HG03159 (cell line): Measurements from ENCODE around the gene PSTPIP2.
"Not testable (repeated sequence)": the region's sequence is repeated elsewhere in the genome, so short reads cannot be mapped to it uniquely, and the experiment has no call there.

Experiments used
- ATAC-seq: cut with Tn5 transposase; IDR thresholded peaks from one replicate; pipeline ENCODE4 v1.9.1; 2021; ENCODE audit warnings: mild to moderate bottlenecking, moderate library complexity; ENCODE audit not compliant: unreplicated experiment

The PSTPIP2 gene

DNA sequence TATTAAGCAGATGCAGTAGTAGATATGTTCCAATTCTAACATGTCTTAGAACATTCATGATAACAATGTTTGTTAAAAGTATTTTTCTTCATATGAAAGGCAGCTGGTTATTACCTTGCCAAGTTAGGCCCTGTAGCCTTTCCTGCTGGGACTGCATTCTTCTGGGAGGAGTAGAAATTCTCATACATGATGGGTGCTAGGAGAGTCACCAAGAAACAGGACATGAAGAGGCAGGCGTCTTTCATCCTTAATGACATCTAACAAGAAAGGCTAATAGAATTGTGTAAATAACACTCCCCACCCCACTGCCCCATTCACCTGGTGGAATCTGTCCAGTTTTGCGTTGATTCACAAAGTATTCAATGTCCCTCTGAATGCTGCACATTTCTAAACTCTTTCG, 80.3 kb downstream of the PSTPIP2 start:
- ATAC-seq: no peak

DNA sequence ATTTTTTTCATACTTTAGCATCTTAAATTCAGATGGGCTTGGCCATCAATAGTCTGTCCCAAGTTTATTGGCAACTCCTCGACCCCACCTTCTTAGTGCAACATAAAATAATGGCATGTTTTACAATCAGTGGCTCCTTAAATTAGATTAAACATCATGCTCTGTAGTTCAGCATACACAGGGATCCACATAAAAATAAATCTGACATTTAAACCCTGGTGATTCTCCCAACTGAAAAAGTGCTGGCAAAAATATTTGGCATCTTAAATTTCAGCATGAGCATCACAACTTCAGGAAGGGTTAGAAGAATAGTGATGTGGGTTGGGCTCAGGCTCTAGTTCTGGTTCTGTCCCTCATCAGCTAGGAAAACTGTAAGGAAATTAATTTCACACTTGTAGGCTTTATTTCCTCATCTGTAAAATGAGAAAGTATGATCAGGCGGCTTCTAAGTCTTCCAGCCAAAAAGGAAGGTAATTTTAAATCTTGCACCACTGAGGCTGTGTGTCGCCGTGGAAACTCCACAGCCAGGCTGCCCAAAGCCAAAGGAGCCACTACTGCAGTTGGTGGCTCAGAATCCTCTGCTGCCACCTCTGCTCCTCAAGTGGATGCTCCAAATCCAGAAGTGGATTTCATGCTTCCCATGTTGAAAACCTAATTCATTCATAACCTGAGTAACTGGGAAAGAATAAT, 87.4 kb downstream of the PSTPIP2 start:
- no peak for ATAC-seq

DNA sequence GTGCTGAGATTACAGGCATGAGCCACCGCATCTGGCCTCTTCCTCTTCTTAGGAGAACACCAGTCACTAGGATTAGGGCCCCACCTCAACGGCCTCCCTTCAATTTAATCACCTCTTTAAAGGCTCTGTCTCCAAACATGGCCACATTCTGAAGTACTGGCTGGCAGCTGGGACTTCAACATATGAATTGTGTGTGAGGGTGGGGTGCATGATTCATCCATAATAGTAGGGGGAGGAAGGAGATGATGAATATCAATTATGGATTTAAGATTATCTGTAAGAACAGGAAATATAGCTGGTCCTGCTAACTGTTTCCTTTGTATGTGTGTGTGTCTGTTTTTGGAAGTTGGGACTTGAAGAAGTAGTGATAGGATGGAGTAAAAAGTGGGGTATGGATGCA, 90.2 kb downstream of the PSTPIP2 start:
- ATAC-seq: no peak

DNA sequence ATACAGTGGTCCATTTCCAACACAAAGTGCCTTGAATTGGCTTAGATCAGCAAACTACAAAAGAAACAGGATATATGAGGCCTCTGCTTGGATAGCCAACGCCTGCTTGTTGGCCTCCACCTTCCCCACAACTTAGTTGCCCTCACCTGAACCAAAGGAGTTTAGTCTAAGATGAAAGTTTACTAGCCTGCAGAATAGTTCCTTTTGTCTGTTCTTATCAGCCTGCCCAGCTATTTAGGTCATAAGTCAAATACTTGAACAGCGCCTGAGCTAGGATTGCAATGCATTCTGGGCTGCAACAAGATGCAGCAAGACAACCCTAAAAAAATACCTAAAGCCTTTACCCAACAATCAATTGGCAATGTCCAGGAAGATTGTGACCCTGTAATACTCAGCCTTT, 91.8 kb downstream of the PSTPIP2 start:
- ATAC-seq: no peak

DNA sequence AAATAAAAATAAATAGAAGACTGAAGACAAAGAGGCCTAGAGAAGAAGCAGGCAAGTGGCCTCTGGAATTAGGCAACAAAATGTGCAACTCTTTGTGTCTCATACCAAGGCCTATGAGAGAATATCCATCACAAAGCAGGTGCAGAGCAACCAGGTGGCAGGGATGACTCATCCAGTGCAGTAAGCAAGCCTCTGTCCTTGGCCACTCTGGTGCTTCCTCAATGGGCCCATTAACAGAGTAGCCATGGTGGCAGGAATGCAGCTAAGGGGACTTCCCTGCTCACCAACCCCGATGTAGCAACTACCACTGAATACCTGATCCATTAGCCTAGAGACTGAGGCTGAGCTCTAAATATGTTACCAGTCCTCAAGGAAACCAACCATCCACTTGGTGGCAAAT, 94.0 kb downstream of the PSTPIP2 start:
- ATAC-seq: no peak

DNA sequence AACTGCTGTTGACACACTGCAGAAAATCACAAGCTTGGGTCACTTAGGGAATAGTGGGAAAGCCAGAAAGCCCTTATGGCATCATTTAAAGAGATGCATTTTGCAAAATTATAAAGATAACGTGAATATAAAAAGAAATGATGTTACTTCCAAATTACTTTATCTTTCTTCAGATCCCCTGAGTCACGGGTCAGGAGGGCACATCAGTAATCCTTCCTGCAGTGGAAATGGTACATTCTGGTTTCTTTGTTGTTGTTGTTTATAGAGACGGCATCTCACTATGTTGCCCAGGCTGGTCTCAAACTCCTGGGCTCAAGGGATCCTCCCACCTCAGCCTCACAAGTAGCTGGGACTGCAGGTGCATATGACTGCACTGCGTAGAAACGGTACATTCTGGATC, 95.1 kb downstream of the PSTPIP2 start:
- no peak for ATAC-seq

DNA sequence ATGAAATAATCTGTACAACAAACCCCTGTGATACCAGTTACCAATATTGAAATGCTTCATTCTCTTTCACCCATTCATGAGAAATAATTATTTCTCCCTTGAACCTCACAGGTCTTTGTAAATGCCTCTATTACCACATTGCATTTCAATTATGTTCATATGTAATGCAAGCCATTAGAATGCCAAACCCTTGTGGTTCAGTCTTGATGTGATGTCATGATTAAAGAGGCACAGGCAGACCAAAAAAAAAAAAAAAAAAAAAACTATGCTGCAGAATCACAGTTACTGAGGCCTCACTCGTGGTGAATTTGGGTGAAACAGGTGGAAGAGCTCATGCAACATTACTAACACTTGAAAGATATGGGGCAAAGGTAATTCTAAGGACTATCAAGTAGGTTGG, 95.5 kb downstream of the PSTPIP2 start:
- no peak for ATAC-seq

DNA sequence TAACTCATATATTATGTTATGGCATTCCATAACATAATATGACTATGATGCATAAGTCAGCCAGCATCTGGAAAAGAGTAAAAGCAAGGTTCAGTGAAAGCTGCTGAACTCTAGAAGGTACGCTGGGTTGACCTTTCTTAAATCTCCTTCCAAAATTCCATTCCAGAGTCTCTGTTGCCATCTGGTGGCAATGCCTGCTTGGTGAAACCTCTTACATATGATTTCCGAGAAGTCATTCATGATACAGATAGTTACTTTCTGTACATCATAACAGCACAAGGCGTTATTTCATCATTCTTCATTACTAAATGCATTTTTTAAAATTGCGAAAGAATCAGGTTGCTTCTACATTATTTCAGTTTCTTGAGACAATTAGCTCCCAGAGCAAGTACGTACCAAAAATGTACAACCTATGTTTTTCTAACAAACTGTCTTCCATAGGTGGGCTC, 97.9 kb downstream of the PSTPIP2 start:
- ATAC-seq: no peak

DNA sequence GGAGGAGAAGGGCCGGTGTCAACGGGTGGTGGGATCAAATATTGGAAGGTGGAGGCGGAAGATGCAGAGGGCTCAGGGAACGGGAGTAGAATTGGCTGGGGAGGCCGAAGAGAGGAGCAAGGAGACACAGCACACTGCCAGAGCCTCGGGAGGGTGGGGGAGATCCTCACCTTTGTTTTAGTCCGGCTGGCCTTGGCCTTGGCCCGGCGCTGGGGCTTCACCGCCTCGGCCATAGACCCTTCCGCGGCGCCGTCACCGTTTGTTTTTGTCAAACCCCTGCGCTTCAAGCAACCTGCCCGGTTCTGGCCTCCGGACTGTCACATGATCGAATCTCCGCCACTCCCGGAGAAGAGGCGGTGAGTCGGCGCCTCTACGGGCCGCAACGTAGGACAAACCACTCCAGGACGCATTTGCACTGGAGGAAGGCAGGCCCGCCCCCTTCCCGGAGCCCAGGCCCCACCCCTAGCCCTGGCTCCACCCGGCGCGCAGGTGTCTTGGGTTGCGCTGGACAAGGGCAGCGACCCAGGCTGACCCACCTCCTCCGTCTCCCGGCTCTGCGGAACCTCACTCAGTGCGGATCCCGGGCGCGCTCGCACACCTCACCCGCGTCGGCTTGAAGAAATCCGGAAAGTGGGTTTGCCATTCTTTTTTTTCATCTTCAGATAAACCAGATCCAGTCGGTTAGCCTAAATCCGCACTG, 104.9 kb downstream of the PSTPIP2 start, which contains the start of gene EPG5:
Gene EPG5 (minus strand): TSS at position 323 of the 700 bp plus-strand sequence. CDS start 90 bp downstream, at position 233.
- ATAC-seq: peak; percentile 97

DNA sequence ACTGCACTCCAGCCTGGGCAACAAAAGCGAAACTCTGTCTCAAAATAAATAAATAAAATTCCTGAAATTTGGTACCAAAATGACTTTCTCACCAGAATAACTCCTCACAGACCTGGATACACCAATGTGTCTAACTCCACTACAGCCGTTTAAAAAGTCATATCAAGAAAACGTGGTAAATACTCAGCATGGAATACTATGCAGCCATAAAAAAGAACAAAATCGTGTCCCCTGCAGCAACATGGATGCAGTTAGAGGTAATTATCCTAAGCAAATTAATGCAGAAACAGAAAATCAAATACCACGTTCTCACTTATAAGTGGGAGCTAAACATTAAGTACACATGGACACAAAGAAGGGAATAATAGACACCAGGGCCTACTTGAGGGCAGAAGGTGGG, 107.1 kb downstream of the PSTPIP2 start:
- ATAC-seq: not testable (repeated sequence)

DNA sequence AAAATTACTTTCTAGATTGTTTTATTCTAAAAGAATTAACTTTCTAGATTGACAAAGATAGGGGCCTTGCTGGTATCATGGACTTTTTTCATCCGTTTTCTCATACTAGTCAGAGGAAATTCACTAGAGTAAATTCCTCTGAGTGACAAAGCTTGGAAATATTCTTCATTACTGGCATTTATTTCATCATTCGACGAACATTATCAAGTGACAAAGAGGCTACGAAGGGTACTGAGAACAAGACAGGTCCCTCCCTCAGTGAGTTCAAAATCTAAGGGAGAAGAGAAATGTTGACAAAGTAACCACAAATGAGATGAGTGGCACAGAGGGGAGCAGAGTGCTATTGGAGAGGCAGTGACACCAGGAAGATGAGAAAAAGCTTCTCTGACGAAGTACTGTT, 109.2 kb downstream of the PSTPIP2 start:
- no peak for ATAC-seq

DNA sequence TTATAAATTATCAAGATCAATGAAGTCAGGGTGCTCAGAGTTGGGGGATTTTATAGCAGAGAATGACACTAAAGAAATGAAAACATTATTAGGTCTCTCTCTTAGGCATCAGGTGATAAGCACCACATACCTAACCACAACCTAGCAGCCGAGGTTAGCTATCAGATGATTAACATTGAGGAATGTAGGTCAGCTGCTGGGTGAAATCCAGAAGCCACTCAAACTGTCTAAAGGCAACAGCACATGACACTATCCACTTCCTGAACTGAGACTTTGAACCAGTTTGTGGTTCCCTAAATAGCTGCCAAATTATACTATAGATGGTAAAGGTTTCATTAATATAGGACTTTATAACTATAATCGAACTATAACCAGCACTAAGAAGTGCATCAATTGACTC, 109.6 kb downstream of the PSTPIP2 start:
- ATAC-seq: no peak

DNA sequence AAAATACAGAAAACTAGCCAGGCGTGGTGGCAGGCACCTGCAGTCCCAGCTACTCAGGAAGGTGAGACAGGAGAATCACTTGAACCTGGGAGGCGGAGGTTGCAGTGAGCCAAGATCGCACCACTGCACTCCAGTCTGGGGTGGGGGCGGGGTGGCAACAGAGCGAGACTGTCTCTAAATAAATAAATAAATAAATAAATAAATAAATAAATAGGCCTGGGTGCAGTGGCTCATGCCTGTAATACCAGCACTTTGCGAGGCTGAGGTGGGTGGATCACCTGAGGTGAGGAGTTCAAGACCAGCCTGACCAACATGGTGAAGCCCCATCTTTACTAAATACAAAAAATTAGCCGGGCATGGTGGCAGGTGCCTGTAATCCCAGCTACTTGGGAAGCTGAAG, 112.6 kb downstream of the PSTPIP2 start:
- ATAC-seq: not testable (repeated sequence)

DNA sequence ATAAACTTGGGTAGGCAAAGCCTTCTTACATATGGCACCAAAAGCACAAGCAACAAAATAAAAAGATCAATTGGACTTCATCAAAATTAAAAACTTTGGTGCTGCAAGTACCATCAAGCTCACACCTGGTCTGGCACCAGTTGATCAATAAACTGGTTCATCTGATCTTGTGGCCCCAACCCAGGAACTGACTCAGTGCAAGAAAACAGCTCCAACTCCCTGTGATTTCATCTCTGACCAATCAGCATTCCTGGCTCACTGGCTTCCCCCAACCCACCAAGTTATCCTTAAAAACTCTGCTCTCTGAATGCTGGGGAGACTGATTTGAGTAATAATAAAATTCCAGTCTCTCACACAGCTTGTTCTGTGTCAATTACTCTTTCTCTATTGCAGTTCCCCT, 113.3 kb downstream of the PSTPIP2 start:
- no peak for ATAC-seq

DNA sequence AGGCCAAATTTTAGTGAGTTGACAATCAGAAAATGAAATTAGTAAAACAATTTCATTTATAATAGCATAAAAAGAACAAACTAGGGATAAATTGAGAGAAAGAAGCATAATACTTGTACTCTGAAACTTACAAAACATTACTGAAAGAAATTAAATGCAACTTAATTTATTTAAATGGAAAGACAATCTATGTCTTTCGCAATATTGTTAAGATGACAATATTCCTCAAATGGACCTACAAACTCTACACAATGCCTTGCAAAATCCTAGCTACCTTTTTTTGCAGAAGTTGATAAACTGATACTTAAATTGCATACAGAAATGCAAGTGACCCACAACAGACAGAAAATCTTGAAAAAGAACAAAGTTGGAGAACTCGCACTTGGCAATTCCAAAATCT, 114.0 kb downstream of the PSTPIP2 start:
- no peak for ATAC-seq

DNA sequence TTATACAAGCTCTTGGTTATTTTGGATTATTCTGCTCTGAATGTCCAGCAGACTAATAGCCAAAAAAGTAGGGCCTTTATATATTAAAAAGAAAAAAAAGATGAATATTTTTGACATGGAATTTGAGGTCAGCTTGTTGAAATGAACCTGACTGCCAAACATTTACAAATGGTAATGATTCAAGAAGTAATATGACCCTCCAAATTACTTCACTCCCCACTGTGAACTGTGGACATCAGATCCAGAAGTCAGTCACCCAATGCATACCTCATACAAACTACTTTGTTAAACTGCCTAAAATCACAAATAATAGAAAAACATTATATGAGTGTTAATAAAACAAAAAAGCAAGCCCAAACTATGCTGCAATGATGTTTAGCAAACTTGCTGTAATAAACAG, 115.0 kb downstream of the PSTPIP2 start:
- no peak for ATAC-seq

DNA sequence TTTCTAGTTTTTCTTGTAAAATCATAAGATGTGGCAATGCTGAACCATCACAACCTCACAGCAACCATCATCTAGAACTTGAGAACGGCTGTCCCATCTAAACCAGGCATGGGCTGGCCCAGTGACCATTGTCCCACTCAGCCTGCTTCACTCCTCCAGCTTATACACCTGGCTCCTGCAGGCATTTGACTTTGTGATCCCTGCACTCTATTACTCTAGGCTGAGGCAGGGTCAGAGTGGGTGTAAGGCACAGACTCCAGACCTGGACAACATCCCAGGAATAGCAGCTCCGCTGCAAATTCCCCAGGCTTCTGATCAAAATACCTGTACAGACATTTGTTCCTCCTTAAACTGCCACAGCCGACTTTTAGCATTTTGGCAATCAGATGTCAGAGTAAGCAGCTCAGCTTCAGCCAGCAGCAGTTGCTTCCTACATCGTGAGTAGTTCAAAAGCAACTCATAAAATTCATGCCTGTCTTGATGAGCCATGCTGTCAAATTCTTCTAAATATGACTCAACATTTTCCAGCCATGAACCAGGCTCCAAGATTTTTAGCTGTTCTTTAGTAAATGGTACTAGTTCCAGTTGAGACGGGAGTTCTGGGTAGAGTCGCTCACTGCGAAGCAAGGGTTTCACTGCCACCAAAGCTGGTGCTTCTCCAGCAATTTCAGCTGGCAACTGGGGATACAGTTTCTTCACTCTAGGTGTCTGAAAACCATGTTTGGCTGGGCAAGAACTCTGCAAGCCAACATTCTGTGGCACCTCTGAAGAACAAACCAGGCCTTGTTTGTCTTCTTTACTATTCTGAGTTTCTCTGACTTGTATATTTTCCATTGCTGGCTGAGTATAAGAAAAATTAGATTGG, 117.8 kb downstream of the PSTPIP2 start:
- no peak for ATAC-seq

DNA sequence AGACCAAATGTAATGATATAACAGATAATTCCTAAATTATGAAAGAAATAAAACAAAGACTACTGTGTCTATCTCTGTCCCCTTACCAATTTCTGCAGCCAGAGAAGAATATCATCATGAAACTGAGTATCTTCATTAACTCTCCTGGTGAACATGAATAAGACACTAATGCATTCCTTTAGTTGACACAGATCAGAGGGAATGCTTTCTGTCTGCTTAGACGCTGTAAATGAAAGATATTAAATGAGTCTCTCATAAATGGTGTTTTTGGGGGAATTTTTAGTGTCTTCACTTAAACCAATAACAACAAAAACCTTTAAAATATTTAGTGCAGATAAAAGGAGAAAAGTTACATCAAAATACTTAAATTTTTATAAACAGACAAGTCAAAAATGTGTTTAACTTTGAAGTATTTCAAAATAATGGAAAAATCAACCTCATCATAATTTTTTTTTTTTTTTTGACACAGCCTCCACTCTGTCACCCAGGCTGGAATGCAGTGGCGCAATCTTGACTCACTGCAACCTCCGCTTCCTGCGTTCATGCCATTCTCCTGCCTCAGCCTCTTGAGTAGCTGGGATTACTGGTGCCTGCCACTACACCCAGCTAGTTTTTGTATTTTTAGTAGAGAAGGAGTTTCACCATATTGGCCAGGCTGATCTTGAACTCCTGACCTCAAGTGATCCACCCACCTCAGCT, 120.9 kb downstream of the PSTPIP2 start:
- ATAC-seq: no peak

DNA sequence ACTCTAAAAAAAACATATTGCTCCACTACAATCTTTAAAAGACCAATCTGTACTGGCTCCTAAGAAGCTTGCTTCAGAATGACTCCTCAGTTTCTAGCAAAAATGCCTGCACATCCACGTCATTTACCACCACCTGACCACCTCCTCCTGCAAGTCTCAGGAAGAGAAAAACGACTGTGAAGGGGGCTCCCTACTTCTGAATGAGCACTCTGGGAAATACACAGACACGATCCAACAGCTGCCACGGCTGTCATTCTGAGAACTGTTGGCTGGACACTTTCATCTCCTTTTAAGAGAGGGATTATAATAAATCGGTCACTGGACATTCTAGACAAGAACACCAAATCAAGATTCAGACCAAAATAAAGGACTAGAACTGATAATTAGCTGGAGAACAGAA, 126.4 kb downstream of the PSTPIP2 start:
- no peak for ATAC-seq

DNA sequence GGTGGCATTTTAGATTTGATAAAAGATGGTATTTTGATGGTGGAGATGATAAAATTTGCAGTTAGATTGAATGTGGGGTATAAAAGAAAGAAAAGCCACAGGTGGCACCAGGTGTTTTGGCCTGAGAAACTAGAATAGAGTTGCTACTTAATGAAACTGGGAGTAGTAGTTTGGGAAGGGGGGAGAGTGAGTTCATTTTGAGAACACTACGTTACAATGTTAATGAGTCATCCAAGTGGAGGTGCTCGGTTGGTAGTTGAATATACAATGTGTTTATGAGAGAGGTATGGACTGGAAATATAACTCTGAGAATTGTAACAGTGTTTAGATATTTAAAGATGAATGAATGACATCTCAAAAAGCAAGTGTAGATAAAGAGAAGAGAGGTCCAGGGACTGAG, 131.3 kb downstream of the PSTPIP2 start:
- ATAC-seq: no peak

DNA sequence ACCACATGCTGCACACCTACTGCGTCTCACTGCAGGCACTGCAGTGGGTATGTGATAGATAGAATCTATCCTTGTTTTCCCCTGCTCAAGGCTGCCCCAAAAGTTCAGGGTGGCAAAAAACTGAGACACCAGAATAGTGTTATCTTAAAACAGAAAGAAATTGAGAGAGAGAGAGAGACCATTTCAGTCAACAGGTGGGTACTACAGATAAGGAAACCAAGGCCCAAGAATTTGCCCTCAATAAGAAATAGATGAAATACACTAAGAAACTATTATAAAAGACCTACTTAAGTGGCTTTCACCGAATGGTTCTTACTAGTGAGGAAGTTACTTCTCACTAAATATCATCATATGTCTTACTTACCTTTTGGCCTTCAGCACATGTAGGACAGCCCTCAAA, 132.8 kb downstream of the PSTPIP2 start:
- ATAC-seq: no peak
